CD4-positive, alpha-beta T cell treated with Interferon alpha-2 for 1 hour (primary cell): Measurements from ENCODE around the gene SMC1A.
"Not testable (repeated sequence)": the region's sequence is repeated elsewhere in the genome, so short reads cannot be mapped to it uniquely, and the experiment has no call there.

ENCODE experiments used
- DNase-seq, 2 donors: peaks; one replicate each; pipeline ENCODE4 v3.0.0-alpha.2; 2020 to 2022

Gene SMC1A

GRCh38 chrX:53421772-53422085, 725 bp downstream of the SMC1A start:
- DNase-seq = no peak

- no peak for DNase-seq
Measured at GRCh38 chrX:53421125-53421524, 1.3 kb downstream of the SMC1A start.

GRCh38 chrX:53420351-53420750, 2.1 kb downstream of the SMC1A start:
- not testable (repeated sequence) for DNase-seq

GRCh38 chrX:53412446-53412845, 10.0 kb downstream of the SMC1A start:
- DNase-seq = no peak

GRCh38 chrX:53403535-53403934, 18.9 kb downstream of the SMC1A start:
- no peak for DNase-seq

- DNase-seq = no peak
Measured at GRCh38 chrX:53398216-53398615, 24.2 kb downstream of the SMC1A start.

GRCh38 chrX:53395605-53396298, 26.7 kb downstream of the SMC1A start:
- no peak for DNase-seq

GRCh38 chrX:53383376-53384076, 38.9 kb downstream of the SMC1A start:
- DNase-seq = no peak

- DNase-seq = no peak
Measured at GRCh38 chrX:53379747-53380146, 42.7 kb downstream of the SMC1A start.

- DNase-seq = no peak
Measured at GRCh38 chrX:53379008-53379710, 43.3 kb downstream of the SMC1A start.

- no peak for DNase-seq
Measured at GRCh38 chrX:53377464-53377863, 45.0 kb downstream of the SMC1A start.

GRCh38 chrX:53376888-53377287, 45.6 kb downstream of the SMC1A start:
- DNase-seq = no peak

GRCh38 chrX:53374923-53375322, 47.5 kb downstream of the SMC1A start:
- DNase-seq = no peak

GRCh38 chrX:53374222-53374820, 48.1 kb downstream of the SMC1A start:
- DNase-seq = no peak

GRCh38 chrX:53373307-53373706, 49.1 kb downstream of the SMC1A start:
- DNase-seq = no peak

- not testable (repeated sequence) for DNase-seq
Measured at GRCh38 chrX:53366454-53366853, 56.0 kb downstream of the SMC1A start.

GRCh38 chrX:53362449-53362848, 60.0 kb downstream of the SMC1A start:
- peak in 1 of 2 donors; percentile 8 for DNase-seq

- DNase-seq = no peak
Measured at GRCh38 chrX:53357799-53358530, 64.5 kb downstream of the SMC1A start.

GRCh38 chrX:53356186-53356585, 66.3 kb downstream of the SMC1A start:
- peak in 1 of 2 donors; percentile 20 for DNase-seq

GRCh38 chrX:53354669-53355068, 67.8 kb downstream of the SMC1A start:
- no peak for DNase-seq

GRCh38 chrX:53347948-53348347, 74.5 kb downstream of the SMC1A start:
- no peak for DNase-seq

- no peak for DNase-seq
Measured at GRCh38 chrX:53340852-53341645, 81.4 kb downstream of the SMC1A start.
